Liver (tissue), 9 donors: ENCODE measurements around the gene ACSM2B. TPM values are rescaled to one million over a fixed set of nuclear protein-coding genes. Genes with fewer than 3 reads are reported as not detected.
"Not testable (repeated sequence)": the region's sequence is repeated elsewhere in the genome, so short reads cannot be mapped to it uniquely, and the experiment has no call there.

Source experiments
- DNase-seq: peaks from one replicate; pipeline ENCODE4 v3.0.0-alpha.2; 2017; ENCODE audit warnings: low spot score
- H3K27ac ChIP-seq, 2 donors: one replicate each; pipeline ENCODE4 v1.7.0; 2013; ENCODE audit warnings: inconsistent platforms in 2 of 2, low read length in 2 of 2, control low read depth in 1 of 2, low read depth in 1 of 2, mild to moderate bottlenecking in 1 of 2
- H3K27me3 ChIP-seq, 4 donors: one replicate each; pipeline versions ENCODE4 v1.6.1 to v1.7.0; 2013; ENCODE audit warnings: low read length in 3 of 4, inconsistent platforms in 1 of 4, mild to moderate bottlenecking in 1 of 4, moderate library complexity in 1 of 4; ENCODE audit not compliant: control insufficient read depth in 4 of 4, insufficient read depth in 4 of 4
- H3K36me3 ChIP-seq, 4 donors: one replicate each; pipeline versions ENCODE4 v1.6.1 to v1.7.0; 2013; ENCODE audit warnings: low read length in 3 of 4, mild to moderate bottlenecking in 3 of 4, low read depth in 1 of 4, moderate library complexity in 1 of 4; ENCODE audit not compliant: control insufficient read depth in 4 of 4, insufficient read depth in 3 of 4
- H3K4me1 ChIP-seq, 4 donors: one replicate each; pipeline versions ENCODE4 v1.6.1 to v1.7.0; 2013; ENCODE audit warnings: low read length in 3 of 4, mild to moderate bottlenecking in 3 of 4, moderate library complexity in 1 of 4; ENCODE audit not compliant: control insufficient read depth in 4 of 4, insufficient read depth in 4 of 4
- H3K4me3 ChIP-seq, 3 donors: one replicate each; pipeline versions ENCODE4 v1.6.1 to v1.7.0; 2013; ENCODE audit warnings: low read length in 3 of 3, control low read depth in 1 of 3, low read depth in 1 of 3, mild to moderate bottlenecking in 1 of 3
- H3K9ac ChIP-seq, 2 donors: one replicate each; pipeline ENCODE4 v1.7.0; 2013; ENCODE audit warnings: low read length in 2 of 2, mild to moderate bottlenecking in 2 of 2, moderate library complexity in 2 of 2, control low read depth in 1 of 2, low read depth in 1 of 2
- H3K9me3 ChIP-seq, 4 donors: one replicate each; pipeline versions ENCODE4 v1.6.1 to v1.7.0; 2013; ENCODE audit warnings: low read length in 3 of 4; ENCODE audit not compliant: control insufficient read depth in 4 of 4
- ATF3 ChIP-seq: IDR thresholded peaks from 2 replicates; pipeline ENCODE4 v1.6.1; 2016; ENCODE audit warnings: antibody characterized with exemption
- CTCF ChIP-seq: fragments of 150-350 bp; IDR thresholded peaks from 2 replicates; pipeline ENCODE4 v1.5.1; 2017; ENCODE audit warnings: improper control_type of control experiment, low read depth, low read length; ENCODE audit not compliant: missing input control
- EGR1 ChIP-seq, 2 donors: IDR thresholded peaks; 2 replicates each; pipeline ENCODE4 v1.6.1; 2016 to 2018; ENCODE audit warnings: antibody characterized with exemption in 2 of 2, low read depth in 2 of 2
- FOXA2 ChIP-seq: IDR thresholded peaks from 2 replicates; pipeline ENCODE4 v1.6.1; 2016; ENCODE audit warnings: antibody characterized with exemption
- HNF4A ChIP-seq, 2 donors: conservative IDR thresholded peaks; 2 replicates each; pipeline ENCODE4 v1.6.1; 2016; ENCODE audit warnings: antibody characterized with exemption in 2 of 2, mild to moderate bottlenecking in 2 of 2
- HNF4G ChIP-seq: IDR thresholded peaks from 2 replicates; pipeline ENCODE4 v1.6.1; 2016; ENCODE audit warnings: antibody characterized with exemption
- MAX ChIP-seq: IDR thresholded peaks from 2 replicates; pipeline ENCODE4 v1.6.1; 2016; ENCODE audit warnings: antibody characterized with exemption
- NR2F2 ChIP-seq: IDR thresholded peaks from 2 replicates; pipeline ENCODE4 v1.6.1; 2016; ENCODE audit warnings: antibody characterized with exemption
- RAD21 ChIP-seq, 2 donors: IDR thresholded peaks; 2 replicates each; pipeline ENCODE4 v1.6.1; 2016; ENCODE audit warnings: antibody characterized with exemption in 2 of 2, mild to moderate bottlenecking in 2 of 2
- REST ChIP-seq: IDR thresholded peaks from 2 replicates; pipeline ENCODE4 v1.6.1; 2016; ENCODE audit warnings: antibody characterized with exemption, mild to moderate bottlenecking
- RXRA ChIP-seq, 2 donors: IDR thresholded peaks; 2 replicates each; pipeline ENCODE4 v1.6.1; 2017 to 2018; ENCODE audit warnings: antibody characterized with exemption in 2 of 2, mild to moderate bottlenecking in 1 of 2
- SP1 ChIP-seq: IDR thresholded peaks from 2 replicates; pipeline ENCODE4 v1.6.1; 2018; ENCODE audit warnings: antibody characterized with exemption, mild to moderate bottlenecking
- TAF1 ChIP-seq: conservative IDR thresholded peaks from 2 replicates; pipeline ENCODE4 v1.6.1; 2016; ENCODE audit warnings: antibody characterized with exemption, mild to moderate bottlenecking
- YY1 ChIP-seq: IDR thresholded peaks from 2 replicates; pipeline ENCODE4 v1.6.1; 2016; ENCODE audit warnings: antibody characterized with exemption, mild to moderate bottlenecking
- ZBTB33 ChIP-seq: IDR thresholded peaks from 2 replicates; pipeline ENCODE4 v1.6.1; 2016; ENCODE audit warnings: antibody characterized with exemption
- WGBS: extraction: QIAGEN DNeasy Blood & Tissue Kit; methylation state at CpG from one replicate; pipeline ENCODE4 v1.1.7; 2013; 5-methylcytosine and 5-hydroxymethylcytosine counted together
- polyA plus RNA-seq, 2 donors: library from polyadenylated mRNA; stranded (reverse) in 1 of 2; unstranded in 1 of 2; fragments of 200-250 nt in 1 of 2; fragments of >200 nt in 1 of 2; fragmentation: Nextera tagmentation in 1 of 2; extraction: Ambion mirVana in 1 of 2; gene quantifications; one replicate each; pipeline versions ENCODE4 v1.2.1 to v1.2.3, GENCODE V29; 2013 to 2015
- total RNA-seq, 2 donors: library from RNA; depleted of rRNA; stranded (reverse); fragments of >200 nt; gene quantifications; one replicate each; pipeline ENCODE4 v1.2.3, GENCODE V29; 2014
- donor health status: healthy.
- donor health status: healthy.
- donor health status: healthy.
- donor health status: healthy.
- donor health status: healthy.

Gene ACSM2B
- 100 to 1,000 TPM in 1 of 2 donors, 10 to 100 TPM in 1; 46.0 to 852 TPM for total RNA-seq
- 100 to 1,000 TPM; 273 to 728 TPM for polyA plus RNA-seq

GRCh38 chr16:20576145-20576544 lies at the start of gene ACSM2B:
ACSM2B (minus strand) TSS chr16:20576367; CDS start chr16:20564845, 11,522 bp downstream.
- H3K27me3 ChIP-seq, DNase-seq, H3K4me1 ChIP-seq, H3K36me3 ChIP-seq, H3K9me3 ChIP-seq: not testable (repeated sequence)
- WGBS: 25% methylated on average over 2 of the region's 2 CpGs
- H3K9ac ChIP-seq: peak within 1 kb of the TSS; percentile 47 to 83
- TF ChIP-seq REST (peak; percentile 62), RXRA (IDR thresholded peaks at IDR 0.05) (peak; percentile 9 to 38), TAF1 (peak; percentile 81), HNF4A (conservative IDR thresholded peaks at IDR 0.05) (peak; percentile 7 to 20)
- peak within 1 kb of the TSS; percentile 47 to 59 (median 59) for H3K4me3 ChIP-seq
- peak within 1 kb of the TSS; percentile 54 to 74 for H3K27ac ChIP-seq

- H3K27me3 ChIP-seq: no peaks in the 10 kb centered on the region
- no peaks in the 10 kb centered on the region for H3K36me3 ChIP-seq
- H3K4me3 ChIP-seq: no peak overlapping the region
- peaks cover 0 to 10% (median 2%) of the 10 kb centered on the region in 4 donors for H3K4me1 ChIP-seq
- TF ChIP-seq FOXA2 (no peak), CTCF (peak; percentile 7), RAD21 (IDR thresholded peaks at IDR 0.05) (peak; percentile 24 to 52)
- H3K9me3 ChIP-seq: no peaks in the 10 kb centered on the region
- H3K27ac ChIP-seq: no peak overlapping the region
- DNase-seq: no peak
- WGBS: 95% methylated on average over 18 of the region's 18 CpGs
- H3K9ac ChIP-seq: no peak overlapping the region
Measured at GRCh38 chr16:20624882-20625807, 49.0 kb upstream of the ACSM2B start.

GRCh38 chr16:20624205-20624604 lies 48.0 kb upstream of the ACSM2B start:
- WGBS: 89% methylated on average over 1 of the region's 1 CpG

More at GRCh38 chr16:20624205-20624604, 48.0 kb upstream of the ACSM2B start:
- no peak for TF ChIP-seq ZBTB33
- TF ChIP-seq EGR1 (IDR thresholded peaks at IDR 0.05; ENCODE audit: low read depth in 2 of 2): no peak
- no peak for TF ChIP-seq NR2F2
- TF ChIP-seq ATF3: no peak
- TF ChIP-seq MAX: no peak
- no peak for TF ChIP-seq YY1
- TF ChIP-seq CTCF: no peak
- no peak for TF ChIP-seq RAD21 (IDR thresholded peaks at IDR 0.05)
- no peak for TF ChIP-seq HNF4G
- TF ChIP-seq FOXA2: no peak
- no peak for TF ChIP-seq TAF1
- TF ChIP-seq RXRA (IDR thresholded peaks at IDR 0.05): no peak
- no peak for TF ChIP-seq SP1
- H3K27ac ChIP-seq: no peak overlapping the region
- no peak for DNase-seq
- H3K27me3 ChIP-seq: no peaks in the 10 kb centered on the region
- H3K9me3 ChIP-seq: no peaks in the 10 kb centered on the region
- H3K4me1 ChIP-seq: peaks cover 0 to 10% (median 2%) of the 10 kb centered on the region in 4 donors
- H3K36me3 ChIP-seq: no peaks in the 10 kb centered on the region
- H3K4me3 ChIP-seq: no peak overlapping the region
- no peak overlapping the region for H3K9ac ChIP-seq
